ENCODE data around the gene OXER1. TPM values are rescaled to one million over a fixed set of nuclear protein-coding genes. Genes with fewer than 3 reads are reported as not detected.

Gene OXER1
- total RNA-seq, 4 donors from 2014 or later, result 0.75 to 2.0 (median 0.96) TPM

DNA sequence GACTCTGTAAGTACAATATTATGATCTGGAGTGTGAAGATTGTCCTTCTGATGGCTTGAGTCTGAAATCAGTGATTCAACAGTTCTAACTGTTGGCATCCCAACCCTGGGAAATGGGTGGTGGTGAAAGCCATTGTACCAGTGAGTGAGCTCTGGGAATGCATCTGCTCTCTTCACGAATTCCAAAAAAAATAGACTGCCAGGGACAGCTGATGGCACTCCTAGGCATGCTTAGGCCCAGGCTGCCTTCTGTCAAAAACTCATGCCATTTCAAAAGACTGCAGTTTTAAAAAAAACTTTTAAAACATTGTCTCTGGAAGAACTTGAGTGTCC is 20.3 kb downstream of the OXER1 start:
- TF ChIP-seq, protein P1, sequence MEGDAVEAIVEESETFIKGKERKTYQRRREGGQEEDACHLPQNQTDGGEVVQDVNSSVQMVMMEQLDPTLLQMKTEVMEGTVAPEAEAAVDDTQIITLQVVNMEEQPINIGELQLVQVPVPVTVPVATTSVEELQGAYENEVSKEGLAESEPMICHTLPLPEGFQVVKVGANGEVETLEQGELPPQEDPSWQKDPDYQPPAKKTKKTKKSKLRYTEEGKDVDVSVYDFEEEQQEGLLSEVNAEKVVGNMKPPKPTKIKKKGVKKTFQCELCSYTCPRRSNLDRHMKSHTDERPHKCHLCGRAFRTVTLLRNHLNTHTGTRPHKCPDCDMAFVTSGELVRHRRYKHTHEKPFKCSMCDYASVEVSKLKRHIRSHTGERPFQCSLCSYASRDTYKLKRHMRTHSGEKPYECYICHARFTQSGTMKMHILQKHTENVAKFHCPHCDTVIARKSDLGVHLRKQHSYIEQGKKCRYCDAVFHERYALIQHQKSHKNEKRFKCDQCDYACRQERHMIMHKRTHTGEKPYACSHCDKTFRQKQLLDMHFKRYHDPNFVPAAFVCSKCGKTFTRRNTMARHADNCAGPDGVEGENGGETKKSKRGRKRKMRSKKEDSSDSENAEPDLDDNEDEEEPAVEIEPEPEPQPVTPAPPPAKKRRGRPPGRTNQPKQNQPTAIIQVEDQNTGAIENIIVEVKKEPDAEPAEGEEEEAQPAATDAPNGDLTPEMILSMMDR (IDR thresholded peaks at IDR 0.05; ENCODE audit: low read depth), result no peak

DNA sequence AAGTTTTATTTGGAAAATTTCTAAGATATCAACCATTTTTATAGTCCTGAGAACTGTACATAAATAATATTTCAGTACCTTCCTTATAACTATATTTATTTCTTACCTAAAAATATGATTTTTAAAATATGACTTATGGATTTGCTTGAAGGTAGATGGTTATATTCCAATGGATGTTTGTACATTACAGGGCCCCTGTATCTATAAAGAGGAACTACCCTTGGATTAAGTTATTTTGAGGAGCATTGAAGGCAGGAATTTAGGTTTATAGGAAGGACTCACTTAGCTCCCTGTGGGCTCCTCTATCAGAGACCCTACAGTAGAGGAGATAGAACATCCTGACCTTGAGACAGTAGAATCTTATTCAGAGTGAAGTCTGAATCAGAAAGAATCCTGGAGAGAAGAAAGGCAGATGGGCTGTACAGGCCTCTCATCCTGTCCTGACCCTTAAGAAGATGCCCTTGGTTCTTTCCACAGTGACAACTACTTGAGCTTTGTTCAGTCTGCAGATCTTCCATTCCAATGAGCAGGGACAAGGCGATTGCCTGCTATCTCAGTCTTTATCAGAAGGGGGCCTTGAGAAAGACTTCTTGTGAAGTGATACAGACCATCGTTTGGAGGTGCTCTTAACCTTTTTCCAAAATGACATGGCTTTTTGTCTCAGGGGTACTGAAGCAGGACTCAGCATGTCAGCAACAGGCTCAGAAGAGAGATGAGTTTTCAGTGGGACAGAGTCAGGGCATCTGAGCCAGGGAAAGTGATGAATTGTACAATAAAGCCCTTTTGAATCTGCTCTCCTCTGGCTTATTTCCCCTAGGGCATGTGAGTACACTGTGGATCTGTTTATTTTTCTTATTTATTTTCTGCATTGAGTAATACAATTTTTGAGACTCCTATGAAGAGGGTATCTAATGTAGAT is 20.9 kb downstream of the OXER1 start:
- TF ChIP-seq, protein P1 (IDR thresholded peaks at IDR 0.05; ENCODE audit: low read depth), result no peak

DNA sequence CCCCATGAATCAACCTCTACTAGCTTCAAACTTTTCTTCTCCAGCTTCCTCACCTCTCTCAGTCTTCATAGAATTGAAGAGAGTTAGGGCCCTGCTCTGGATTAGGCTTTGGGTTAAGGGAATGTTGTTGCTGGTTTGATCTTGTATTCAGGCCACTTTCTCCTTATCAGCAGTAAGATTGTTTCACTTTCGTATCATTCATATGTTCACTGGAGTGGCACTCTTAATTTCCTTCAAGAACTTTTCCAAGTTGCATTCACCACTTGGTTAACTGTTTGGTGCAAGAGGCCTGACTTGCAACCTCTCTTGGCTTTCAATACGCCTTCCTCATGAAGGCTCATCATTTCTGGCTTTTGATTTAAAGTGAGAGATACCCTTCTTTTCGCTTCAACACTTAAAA is 22.8 kb downstream of the OXER1 start:
- TF ChIP-seq, protein P1 (IDR thresholded peaks at IDR 0.05; ENCODE audit: low read depth), result no peak

DNA sequence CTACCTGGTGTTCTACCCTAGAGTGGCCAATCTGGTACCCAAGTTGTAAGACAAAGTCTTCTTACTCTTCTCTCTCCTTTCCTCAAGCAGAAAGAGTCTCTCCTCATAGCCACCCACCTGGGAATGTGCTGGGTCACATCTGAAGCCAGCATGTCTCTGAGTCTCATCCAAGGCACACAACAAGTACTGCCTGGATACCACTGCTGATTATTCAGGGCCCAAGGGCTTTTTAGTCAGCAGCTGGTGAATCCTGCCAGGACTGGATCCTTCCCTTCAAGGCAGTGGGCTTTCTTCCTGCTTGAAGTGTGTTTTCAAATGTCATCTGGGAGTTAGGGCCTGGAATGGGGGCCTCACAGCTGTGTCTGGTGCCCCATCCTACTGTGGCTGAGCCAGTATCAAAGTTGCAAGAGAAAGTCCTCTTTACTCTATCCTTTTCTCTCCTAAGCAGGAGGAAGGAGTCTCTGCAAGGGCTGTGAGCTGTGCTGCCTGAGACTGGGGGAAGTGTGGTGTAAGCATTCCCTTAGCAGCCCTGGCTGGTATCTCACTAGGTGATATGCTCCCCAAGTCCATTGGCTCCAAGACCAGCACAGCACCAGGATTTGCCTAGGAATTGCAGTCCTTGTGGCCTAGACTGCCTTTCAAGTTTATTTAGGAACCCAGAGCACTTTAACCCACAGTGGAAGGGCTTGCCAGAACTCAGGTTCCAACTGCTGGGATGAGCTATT is 27.2 kb downstream of the OXER1 start:
- TF ChIP-seq, protein P1 (IDR thresholded peaks at IDR 0.05; ENCODE audit: low read depth), result no peak

DNA sequence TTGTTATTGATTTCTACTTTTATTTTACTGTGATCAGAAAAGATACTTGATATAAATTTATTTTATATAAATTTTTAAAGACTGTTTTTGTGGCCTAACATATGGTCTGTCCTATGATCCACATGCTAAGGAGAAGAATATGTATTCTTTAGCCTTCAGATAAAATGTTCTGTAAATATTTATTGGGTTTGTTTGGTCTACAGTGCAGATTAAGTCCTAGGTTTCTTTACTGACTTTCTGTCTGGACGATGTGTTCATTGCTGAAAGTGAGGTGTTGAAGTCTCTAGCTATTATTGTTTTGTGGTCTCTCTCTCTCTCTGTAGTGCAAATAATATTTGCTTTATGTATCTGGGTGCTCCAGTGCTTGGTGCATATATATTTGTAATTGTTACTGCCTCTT is 30.1 kb downstream of the OXER1 start:
- TF ChIP-seq, protein P1 (IDR thresholded peaks at IDR 0.05; ENCODE audit: low read depth), result no peak

DNA sequence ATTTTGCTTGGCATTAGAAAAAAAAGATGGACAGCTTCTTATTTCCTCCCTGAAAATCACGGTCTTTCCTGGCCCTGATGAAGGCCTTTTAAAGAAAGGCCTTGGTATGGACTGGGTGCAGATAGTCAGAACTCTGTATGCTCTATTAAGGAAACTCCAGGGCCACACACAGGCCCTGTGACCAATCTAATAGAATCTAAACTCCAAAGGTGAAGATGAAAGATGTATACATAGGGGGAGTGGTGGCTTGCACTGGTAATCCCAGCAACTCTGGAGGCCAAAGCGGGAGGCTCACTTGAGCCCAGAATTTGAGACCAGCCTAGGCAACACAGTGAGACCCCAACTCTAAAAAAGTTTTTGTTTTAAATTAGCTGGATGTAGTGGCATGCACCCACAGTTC is 37.3 kb downstream of the OXER1 start:
- TF ChIP-seq, protein P1 (IDR thresholded peaks at IDR 0.05; ENCODE audit: low read depth), result no peak

DNA sequence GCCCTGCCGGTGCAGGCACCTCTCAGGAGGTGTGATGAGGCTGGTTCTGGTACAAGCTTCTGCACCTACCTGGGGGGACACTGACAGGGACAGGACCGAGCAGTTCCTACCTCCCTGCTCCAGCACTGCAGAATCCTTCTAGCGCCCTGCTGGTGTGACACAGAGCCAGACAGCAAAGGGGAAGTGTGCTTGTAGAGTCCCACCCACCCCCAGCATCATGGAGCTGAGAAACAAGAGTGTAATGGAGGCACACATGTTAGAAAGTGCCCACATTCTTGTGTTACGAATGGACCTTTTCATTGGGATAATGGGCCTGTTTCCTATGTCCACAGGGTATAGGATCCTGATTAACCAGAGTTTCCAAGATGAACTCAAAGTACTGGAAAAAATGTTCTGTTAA is 38.3 kb downstream of the OXER1 start:
- TF ChIP-seq, protein P1 (IDR thresholded peaks at IDR 0.05; ENCODE audit: low read depth), result no peak

Data from subcutaneous adipose tissue (tissue), 4 donors.